AG10803 (cell line): ENCODE results near the gene GAB4.
"Not testable (repeated sequence)": the region's sequence is repeated elsewhere in the genome, so short reads cannot be mapped to it uniquely, and the experiment has no call there.

Experiments
- DNase-seq: peaks from one replicate; pipeline ENCODE4 v3.0.0; 2010; ENCODE audit warnings: low read depth
- H3K4me3 ChIP-seq: 2 replicates; pipeline ENCODE4 v1.5.1; 2011; ENCODE audit warnings: mild to moderate bottlenecking, low read length, control low read depth
- CTCF ChIP-seq: conservative IDR thresholded peaks from 2 replicates; pipeline ENCODE4 v1.5.1; 2011; ENCODE audit warnings: mild to moderate bottlenecking, low read length, control low read depth, inconsistent platforms

GAB4 gene

GRCh38 chr22:17035246-17035645 is 27.2 kb upstream of the GAB4 start:
- no peak for TF ChIP-seq CTCF
- DNase-seq, result no peak
- no peak overlapping the region for H3K4me3 ChIP-seq

- not testable (repeated sequence) for DNase-seq, H3K4me3 ChIP-seq
These were observed 26.5 kb upstream of the GAB4 start for GRCh38 chr22:17034532-17034931.

- DNase-seq, H3K4me3 ChIP-seq: not testable (repeated sequence)
These were observed 24.3 kb upstream of the GAB4 start for GRCh38 chr22:17032277-17032676.

DNA sequence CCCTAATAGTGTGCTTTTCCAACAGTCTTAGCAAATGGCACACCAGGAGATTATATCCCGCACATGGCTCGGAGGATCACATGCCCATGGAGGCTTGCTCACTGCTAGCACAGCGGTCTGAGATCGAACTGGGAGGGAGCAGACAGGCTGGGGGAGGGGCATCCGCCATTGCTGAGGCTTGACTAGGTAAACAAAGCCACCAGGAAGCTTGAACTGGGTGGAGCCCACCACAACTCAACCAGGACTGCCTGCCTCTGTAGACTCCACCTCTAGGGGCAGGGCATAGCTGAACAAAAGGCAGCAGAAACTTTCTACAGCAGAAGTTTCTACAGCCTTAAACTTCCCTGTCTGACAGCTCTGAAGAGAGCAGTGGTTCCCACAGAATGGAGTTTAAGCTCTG is 16.4 kb upstream of the GAB4 start:
- H3K4me3 ChIP-seq, DNase-seq: not testable (repeated sequence)

DNA sequence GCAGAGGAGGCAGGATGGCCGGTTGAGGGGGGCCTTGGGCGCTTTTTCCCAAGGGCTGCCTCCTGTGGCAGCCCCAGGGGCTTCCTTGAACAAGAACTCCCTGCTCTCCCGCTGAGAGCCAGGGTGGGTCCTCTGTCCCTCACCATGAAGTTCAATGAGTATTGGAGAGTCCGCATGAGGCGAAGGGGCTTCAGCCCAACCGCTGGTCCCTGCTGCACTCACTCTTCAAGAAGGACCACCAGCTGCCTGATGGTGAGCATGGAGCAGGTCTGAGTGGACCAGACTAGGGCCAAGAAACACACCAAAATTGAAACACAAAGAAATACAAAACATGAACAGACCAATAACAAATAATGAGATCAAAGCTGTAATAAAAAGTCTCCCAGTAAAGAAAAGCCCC is 7.5 kb upstream of the GAB4 start:
- not testable (repeated sequence) for H3K4me3 ChIP-seq, DNase-seq

DNA sequence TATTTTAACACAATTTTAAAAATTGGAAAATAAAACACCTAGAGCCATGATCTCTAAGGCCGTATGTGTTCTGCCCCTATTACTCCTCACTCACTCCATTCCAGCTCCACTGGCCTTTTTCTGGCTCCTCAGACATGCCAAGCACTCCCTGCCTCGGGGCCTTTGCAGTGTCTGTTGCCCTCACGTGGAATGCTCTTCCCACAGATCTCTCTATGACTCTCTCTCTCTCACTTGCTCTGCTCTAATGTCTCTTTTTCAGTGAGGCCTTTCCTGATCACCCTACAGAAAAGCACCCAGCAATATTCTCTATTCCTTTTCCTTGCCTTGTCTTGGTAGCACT is 6.0 kb upstream of the GAB4 start:
- H3K4me3 ChIP-seq, DNase-seq: not testable (repeated sequence)

GRCh38 chr22:17013396-17014100 is 5.5 kb upstream of the GAB4 start:
- no peak for DNase-seq
- no peak overlapping the region for H3K4me3 ChIP-seq
- TF ChIP-seq CTCF, result no peak

DNA sequence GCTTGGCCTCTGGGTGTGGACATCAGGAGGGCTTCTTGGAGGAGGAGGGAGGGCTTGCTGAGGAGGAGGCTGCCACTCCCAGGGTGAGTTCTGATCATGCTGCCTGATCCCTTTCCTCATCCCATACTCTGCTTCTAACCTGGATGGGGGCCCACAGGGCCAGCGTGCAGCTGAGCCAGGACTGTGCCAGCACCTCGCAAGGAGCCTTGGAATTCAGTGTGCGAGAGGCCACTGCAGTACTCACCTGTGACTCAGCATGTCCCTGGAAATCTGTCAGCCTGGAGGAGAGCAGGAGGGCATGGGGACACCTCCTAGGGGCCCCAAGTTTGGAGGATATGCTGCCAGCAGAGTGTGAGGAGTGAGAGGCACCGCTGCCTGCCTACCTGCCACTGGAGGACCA is 4.2 kb upstream of the GAB4 start:
- DNase-seq, result no peak
- H3K4me3 ChIP-seq, result no peak overlapping the region
- no peak for TF ChIP-seq CTCF

GRCh38 chr22:17009640-17010291 is 1.7 kb upstream of the GAB4 start:
- no peak for TF ChIP-seq CTCF
- DNase-seq, result no peak
- H3K4me3 ChIP-seq, result no peak overlapping the region

DNA sequence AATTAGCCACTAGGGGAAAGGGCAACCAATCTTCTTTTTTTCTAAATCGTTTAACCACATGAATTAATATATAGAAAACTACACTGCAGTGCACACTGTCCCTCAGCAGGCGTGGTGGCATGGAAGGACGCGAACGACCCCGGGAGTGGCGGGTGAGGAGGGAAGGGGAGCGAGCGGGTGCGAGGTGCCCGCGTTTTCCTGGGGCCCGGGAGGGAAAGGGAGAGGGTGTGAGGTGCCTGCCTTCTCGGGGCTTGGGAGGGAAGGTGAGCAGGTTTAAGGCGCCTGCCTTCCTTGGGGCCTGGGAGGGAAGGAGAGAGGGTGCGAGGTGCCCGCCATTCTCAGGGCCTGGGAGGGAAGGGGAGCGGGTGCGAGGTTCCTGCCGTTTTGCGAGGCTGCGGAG is 765 bp downstream of the GAB4 start:
- H3K4me3 ChIP-seq, result no peak overlapping the region
- TF ChIP-seq CTCF, result no peak
- DNase-seq, result no peak
